K562 (cell line): ENCODE results near the gene RIT1. TPM values are rescaled to one million over a fixed set of nuclear protein-coding genes. Genes with fewer than 3 reads are reported as not detected.
A peak's percentile ranks its signal among the peaks of the same experiment; 100 is the strongest.

Experiments used
- ATF3 ChIP-seq, 2 experiments: fragments of 450-650 bp in 1 of 2; sonication (generic) in 1 of 2; formaldehyde crosslinking in 1 of 2; IDR thresholded peaks in 1 of 2; conservative IDR thresholded peaks in 1 of 2; 2 replicates each; pipeline versions ENCODE4 v1.6.1 to v1.8.1; 2016 to 2023; ENCODE audit warnings: mild to moderate bottlenecking in 2 of 2, moderate library complexity in 2 of 2, inconsistent platforms in 1 of 2, missing genetic modification reagents in 1 of 2
- CEBPB ChIP-seq: fragments of 450-650 bp; IDR thresholded peaks from 2 replicates; pipeline ENCODE4 v1.6.1; 2016; ENCODE audit warnings: missing genetic modification characterization, missing compliant biosample characterization
- CEBPG ChIP-seq, 3 experiments: fragments of 200-800 bp in 1 of 3; sonication (Bioruptor generic) in 1 of 3; sonication (generic) in 1 of 3; formaldehyde crosslinking in 1 of 3; IDR thresholded peaks in 2 of 3; conservative IDR thresholded peaks in 1 of 3; 2 replicates each; pipeline versions ENCODE4 v1.6.1 to v1.8.0; 2016 to 2022; ENCODE audit warnings: missing compliant biosample characterization in 2 of 3, missing genetic modification characterization in 2 of 3, mild to moderate bottlenecking in 1 of 3, missing genetic modification reagents in 1 of 3
- IRF1 ChIP-seq: sonication (generic); formaldehyde crosslinking; IDR thresholded peaks from 2 replicates; pipeline ENCODE4 v1.8.0; 2022; ENCODE audit warnings: missing genetic modification reagents, mild to moderate bottlenecking, borderline replicate concordance
- NFIX ChIP-seq: fragments of 250-450 bp; sonication (Bioruptor Pico); IDR thresholded peaks from 2 replicates; pipeline ENCODE4 v1.4.0; 2020; ENCODE audit warnings: low read depth, mild to moderate bottlenecking, moderate library complexity
- NR2C1 ChIP-seq, 2 experiments: fragments of 450-650 bp; IDR thresholded peaks; 2 replicates each; pipeline ENCODE4 v1.6.1; 2017; ENCODE audit warnings: mild to moderate bottlenecking in 2 of 2, antibody characterized with exemption in 1 of 2, inconsistent platforms in 1 of 2, missing compliant biosample characterization in 1 of 2, missing genetic modification characterization in 1 of 2
- PKNOX1 ChIP-seq: fragments of 450-650 bp; IDR thresholded peaks from 2 replicates; pipeline ENCODE4 v1.6.1; 2016
- RBFOX2 ChIP-seq: fragments of 200-400 bp; formaldehyde crosslinking; IDR thresholded peaks from 2 replicates; pipeline ENCODE4 v1.6.1; 2017; ENCODE audit warnings: low read depth, mild to moderate bottlenecking, low read length, moderate library complexity
- SOX6 ChIP-seq: fragments of 450-650 bp; IDR thresholded peaks from 2 replicates; pipeline ENCODE4 v1.6.1; 2014; ENCODE audit warnings: mild to moderate bottlenecking
- XRCC5 ChIP-seq: fragments of 200-400 bp; formaldehyde crosslinking; IDR thresholded peaks from 2 replicates; pipeline ENCODE4 v1.6.1; 2017; ENCODE audit warnings: low read depth, mild to moderate bottlenecking, low read length
- ZNF143 ChIP-seq: sonication (generic); formaldehyde crosslinking; IDR thresholded peaks from 2 replicates; pipeline ENCODE4 v1.9.0; 2022; ENCODE audit warnings: mild to moderate bottlenecking, missing genetic modification reagents
- ZNF76 ChIP-seq: fragments of 250-450 bp; sonication (Bioruptor Pico); IDR thresholded peaks from 2 replicates; pipeline ENCODE4 v1.4.0; 2020; ENCODE audit warnings: mild to moderate bottlenecking, moderate library complexity, borderline replicate concordance
- polyA plus RNA-seq, 8 experiments: library from polyadenylated mRNA; depleted of rRNA in 4 of 8; stranded (reverse) in 5 of 8; unstranded in 3 of 8; fragments of >200 nt; fragmentation: Nextera tagmentation in 2 of 8; fragmentation: Illumina TruSeq in 1 of 8; extraction: Ambion mirVana in 2 of 8; extraction: Trizol in 1 of 8; gene quantifications; 2 replicates each; pipeline versions ENCODE4 v1.2.1 to v1.2.3, GENCODE V29; 2011 to 2014; ENCODE audit warnings: inconsistent platforms in 1 of 8, missing spikeins in 1 of 8
- total RNA-seq, 7 experiments: library from RNA; depleted of rRNA in 6 of 7; stranded (reverse); fragments of >200 nt in 6 of 7; fragmentation: Illumina TruSeq in 2 of 7; extraction: Trizol in 2 of 7; gene quantifications; 2 replicates each; pipeline versions ENCODE4 v1.2.1 to v1.2.3, GENCODE V29; 2011 to 2021; ENCODE audit warnings: low replicate concordance in 1 of 7

Gene RIT1
- total and polyA plus RNA-seq, 9 of the 15 experiments (the other 6 are each of a cell fraction or from before 2014, with no cell fraction given): 13.5 to 57.6 (median 22.9) TPM

- no peak for TF ChIP-seq ZNF76
- TF ChIP-seq CEBPB (tag): peak; percentile 33
- TF ChIP-seq NR2C1 (IDR thresholded peaks at IDR 0.05): no peak
- no peak for TF ChIP-seq NR2C1 (tag; IDR thresholded peaks at IDR 0.05)
- TF ChIP-seq PKNOX1: 0 out of 2 replicates have a peak, but pooled peaks have one; percentile 21
- no peak for TF ChIP-seq ZNF143 (CRISPR knock-in tag)
- TF ChIP-seq IRF1 (CRISPR knock-in tag): no peak
- TF ChIP-seq XRCC5: no peak
- TF ChIP-seq SOX6: no peak
- TF ChIP-seq CEBPG (CRISPR knock-in tag; IDR thresholded peaks at IDR 0.05): peak; percentile 21; the same call in 1 of the 2 replicates
- TF ChIP-seq CEBPG (tag; conservative IDR thresholded peaks at IDR 0.05 in 1 of 2, IDR thresholded peaks at IDR 0.05 in 1 of 2): 0 out of 4 replicates have a peak, but pooled peaks of 1 of the 2 experiments have one; percentile 22
- TF ChIP-seq RBFOX2: 0 out of 2 replicates have a peak, but pooled peaks have one; percentile 34
- no peak for TF ChIP-seq NFIX (CRISPR knock-in tag)
- peak; percentile 51 for TF ChIP-seq ATF3 (IDR thresholded peaks at IDR 0.05)
- TF ChIP-seq ATF3 (CRISPR knock-in tag; conservative IDR thresholded peaks at IDR 0.05): no peak
These were observed 7.5 kb upstream of the RIT1 start (continued) for GRCh38 chr1:155918660-155919059.
